ENCODE data around the gene MYH14.
"Not testable (repeated sequence)": the region's sequence is repeated elsewhere in the genome, so short reads cannot be mapped to it uniquely, and the experiment has no call there.

DNA sequence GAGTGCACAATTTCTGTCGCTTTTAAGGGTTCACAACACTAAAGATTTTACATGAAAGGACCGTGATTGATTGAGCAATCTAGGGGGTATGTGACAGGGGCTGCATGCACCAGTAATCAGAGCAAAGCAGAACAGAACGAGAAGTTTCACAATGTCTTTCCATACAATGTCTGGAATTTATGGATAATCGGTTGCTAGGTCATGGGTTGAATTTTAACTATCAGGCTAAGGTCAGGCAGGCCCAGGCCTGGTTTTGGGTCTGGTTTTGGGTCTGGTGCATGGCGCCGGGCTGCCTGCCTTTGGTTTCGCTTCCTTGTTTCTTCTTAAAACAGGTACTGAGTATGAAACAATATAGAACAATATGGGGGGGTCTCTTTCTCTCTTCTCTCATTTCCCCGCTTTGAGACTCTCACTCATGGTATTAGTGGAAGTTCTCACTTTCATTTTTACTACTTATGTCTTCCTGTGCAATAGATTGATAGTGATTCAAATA, 143.7 kb downstream of the MYH14 start:
- TF ChIP-seq, protein P1, sequence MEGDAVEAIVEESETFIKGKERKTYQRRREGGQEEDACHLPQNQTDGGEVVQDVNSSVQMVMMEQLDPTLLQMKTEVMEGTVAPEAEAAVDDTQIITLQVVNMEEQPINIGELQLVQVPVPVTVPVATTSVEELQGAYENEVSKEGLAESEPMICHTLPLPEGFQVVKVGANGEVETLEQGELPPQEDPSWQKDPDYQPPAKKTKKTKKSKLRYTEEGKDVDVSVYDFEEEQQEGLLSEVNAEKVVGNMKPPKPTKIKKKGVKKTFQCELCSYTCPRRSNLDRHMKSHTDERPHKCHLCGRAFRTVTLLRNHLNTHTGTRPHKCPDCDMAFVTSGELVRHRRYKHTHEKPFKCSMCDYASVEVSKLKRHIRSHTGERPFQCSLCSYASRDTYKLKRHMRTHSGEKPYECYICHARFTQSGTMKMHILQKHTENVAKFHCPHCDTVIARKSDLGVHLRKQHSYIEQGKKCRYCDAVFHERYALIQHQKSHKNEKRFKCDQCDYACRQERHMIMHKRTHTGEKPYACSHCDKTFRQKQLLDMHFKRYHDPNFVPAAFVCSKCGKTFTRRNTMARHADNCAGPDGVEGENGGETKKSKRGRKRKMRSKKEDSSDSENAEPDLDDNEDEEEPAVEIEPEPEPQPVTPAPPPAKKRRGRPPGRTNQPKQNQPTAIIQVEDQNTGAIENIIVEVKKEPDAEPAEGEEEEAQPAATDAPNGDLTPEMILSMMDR (IDR thresholded peaks at IDR 0.05; ENCODE audit: poor library complexity, severe bottlenecking): not testable (repeated sequence)
- TF ChIP-seq EZH2 (IDR thresholded peaks at IDR 0.05; ENCODE audit: borderline replicate concordance, insufficient read depth, low read length, poor library complexity, severe bottlenecking); POLR2AphosphoS5 (IDR thresholded peaks at IDR 0.05); SMC3 (conservative IDR thresholded peaks at IDR 0.05; ENCODE audit: poor library complexity): not testable (repeated sequence)
